GM20000 (cell line): ENCODE results near the gene PARD3.

Experiments used
- DNase-seq: peaks from one replicate; pipeline ENCODE4 v3.0.0; 2012; ENCODE audit warnings: low spot score
- TF ChIP-seq, protein P1 (sequence below): IDR thresholded peaks from 2 replicates; pipeline ENCODE4 v1.5.1; 2012; ENCODE audit warnings: mild to moderate bottlenecking, control low read depth; ENCODE audit errors: extremely low read depth, missing control alignments

The PARD3 gene

GRCh38 chr10:34601691-34602090, 213.4 kb downstream of the PARD3 start:
- no peak for DNase-seq
- TF ChIP-seq, protein P1, sequence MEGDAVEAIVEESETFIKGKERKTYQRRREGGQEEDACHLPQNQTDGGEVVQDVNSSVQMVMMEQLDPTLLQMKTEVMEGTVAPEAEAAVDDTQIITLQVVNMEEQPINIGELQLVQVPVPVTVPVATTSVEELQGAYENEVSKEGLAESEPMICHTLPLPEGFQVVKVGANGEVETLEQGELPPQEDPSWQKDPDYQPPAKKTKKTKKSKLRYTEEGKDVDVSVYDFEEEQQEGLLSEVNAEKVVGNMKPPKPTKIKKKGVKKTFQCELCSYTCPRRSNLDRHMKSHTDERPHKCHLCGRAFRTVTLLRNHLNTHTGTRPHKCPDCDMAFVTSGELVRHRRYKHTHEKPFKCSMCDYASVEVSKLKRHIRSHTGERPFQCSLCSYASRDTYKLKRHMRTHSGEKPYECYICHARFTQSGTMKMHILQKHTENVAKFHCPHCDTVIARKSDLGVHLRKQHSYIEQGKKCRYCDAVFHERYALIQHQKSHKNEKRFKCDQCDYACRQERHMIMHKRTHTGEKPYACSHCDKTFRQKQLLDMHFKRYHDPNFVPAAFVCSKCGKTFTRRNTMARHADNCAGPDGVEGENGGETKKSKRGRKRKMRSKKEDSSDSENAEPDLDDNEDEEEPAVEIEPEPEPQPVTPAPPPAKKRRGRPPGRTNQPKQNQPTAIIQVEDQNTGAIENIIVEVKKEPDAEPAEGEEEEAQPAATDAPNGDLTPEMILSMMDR: no peak

DNA sequence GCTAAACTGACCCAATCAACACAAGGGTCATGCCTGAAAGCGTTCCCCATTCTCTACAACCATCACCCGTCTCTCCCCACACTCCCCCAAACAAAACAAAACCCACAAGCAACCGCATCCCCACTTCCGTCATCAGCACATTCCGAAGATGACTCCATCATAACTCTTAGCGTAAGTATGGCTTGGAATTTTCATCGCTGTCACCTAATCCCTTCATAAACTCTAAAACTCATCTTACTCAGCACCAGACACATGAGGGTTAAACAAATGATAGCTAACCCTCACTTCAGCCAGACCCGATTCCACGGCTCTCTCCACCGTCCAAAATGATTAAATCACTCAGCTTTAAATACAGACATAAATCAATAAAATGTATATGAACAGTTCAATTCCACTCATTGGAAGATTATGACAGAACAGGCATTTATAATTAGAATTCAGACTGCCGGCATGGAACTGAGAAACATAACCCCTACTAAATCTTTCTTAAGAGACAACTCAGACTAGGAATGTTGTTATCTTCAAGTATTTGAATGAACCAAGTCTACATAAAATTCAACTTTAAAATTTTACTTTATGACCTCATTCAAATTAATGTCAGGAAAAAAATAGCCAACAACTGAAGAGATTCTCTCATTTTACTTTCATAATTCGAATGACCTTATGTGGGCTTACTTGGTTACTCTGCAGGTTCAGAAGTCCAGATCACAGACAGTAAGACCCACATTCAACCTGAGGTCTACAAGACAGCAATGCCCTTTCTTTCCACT, 215.9 kb downstream of the PARD3 start:
- TF ChIP-seq, protein P1: no peak
- no peak for DNase-seq

- TF ChIP-seq, protein P1: no peak
- no peak for DNase-seq
These were observed 218.7 kb downstream of the PARD3 start for GRCh38 chr10:34596351-34596750.

DNA sequence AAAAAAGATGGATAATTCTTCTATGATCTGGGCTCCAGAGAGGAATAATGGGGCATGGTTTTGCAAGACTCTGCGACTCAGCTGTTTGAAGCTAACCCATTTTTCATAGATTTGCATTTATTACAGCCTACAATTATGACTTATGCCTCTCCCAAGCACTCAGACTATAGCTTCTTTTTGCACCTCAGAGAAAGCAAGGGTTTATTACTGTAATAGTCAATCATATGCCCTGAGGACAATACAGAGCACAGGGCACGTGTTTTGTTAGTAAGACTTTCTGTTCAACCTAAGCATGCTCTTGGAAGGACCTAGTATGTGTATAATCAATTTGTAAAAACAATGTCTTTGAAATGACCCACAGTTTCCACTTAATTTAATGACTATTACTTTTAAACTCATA, 221.2 kb downstream of the PARD3 start:
- TF ChIP-seq, protein P1: no peak
- no peak for DNase-seq

DNA sequence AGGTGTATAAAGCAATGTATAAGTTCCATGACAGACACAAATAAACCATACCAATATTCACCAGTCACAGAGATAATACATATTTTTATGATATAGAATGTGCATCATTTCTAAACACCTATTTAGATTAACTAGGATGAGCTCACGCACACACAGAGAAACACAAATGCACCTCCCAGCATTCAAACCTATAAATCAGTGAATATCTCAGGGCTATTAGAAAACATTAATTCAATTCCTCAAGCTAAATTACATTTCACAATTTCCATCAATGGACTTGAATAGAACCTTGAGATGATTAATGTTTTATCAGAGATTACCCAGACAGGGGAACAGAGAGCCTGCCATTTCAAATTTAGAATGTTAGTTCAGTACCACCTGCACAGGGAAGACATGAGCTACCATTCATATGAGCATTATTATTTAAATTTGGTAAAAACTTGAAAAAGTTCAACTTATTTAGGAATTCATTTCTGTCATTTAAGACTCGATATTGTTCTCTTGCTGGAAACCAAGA, 221.7 kb downstream of the PARD3 start:
- no peak for DNase-seq
- TF ChIP-seq, protein P1: no peak

DNA sequence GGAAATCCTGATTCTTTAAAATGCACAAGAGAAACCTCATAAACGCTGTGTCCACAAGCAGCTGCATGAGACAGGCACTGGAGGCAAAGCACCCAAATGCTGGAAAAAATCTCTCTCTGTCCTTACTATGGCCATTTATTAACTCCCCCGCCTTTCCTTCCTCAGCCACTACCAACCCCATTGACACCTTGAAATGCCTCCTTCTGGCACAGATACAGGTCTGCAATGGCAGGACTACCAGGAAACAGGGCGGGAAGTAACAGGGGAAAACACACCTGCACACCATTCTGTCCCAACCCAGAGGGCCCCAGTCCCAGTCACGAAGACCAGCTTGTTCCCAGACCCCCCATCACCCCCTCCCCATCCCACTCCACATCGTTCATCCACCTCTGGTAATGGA, 224.3 kb downstream of the PARD3 start:
- TF ChIP-seq, protein P1: no peak
- DNase-seq: no peak

DNA sequence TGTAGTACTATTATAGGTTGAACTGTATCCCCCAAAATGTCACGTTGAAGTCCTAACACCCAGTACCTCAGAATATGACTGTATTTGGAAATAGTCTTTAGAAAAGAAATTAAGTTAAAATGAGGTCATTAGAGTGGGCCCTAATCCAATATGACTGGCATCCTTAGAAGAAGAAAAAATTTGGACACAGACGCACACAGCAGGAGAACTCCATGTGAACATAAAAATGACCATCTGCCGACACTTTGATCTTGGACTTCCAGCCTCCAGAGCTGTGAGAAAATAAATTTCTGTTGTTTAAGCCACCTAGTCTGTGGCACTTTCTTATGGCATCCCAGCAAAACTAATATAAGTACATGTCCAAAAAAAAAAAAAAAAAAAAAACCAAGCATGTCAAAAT, 225.8 kb downstream of the PARD3 start:
- TF ChIP-seq, protein P1: no peak
- DNase-seq: no peak
